ENCODE measurements around the gene CD101.

The CD101 gene, protein sequence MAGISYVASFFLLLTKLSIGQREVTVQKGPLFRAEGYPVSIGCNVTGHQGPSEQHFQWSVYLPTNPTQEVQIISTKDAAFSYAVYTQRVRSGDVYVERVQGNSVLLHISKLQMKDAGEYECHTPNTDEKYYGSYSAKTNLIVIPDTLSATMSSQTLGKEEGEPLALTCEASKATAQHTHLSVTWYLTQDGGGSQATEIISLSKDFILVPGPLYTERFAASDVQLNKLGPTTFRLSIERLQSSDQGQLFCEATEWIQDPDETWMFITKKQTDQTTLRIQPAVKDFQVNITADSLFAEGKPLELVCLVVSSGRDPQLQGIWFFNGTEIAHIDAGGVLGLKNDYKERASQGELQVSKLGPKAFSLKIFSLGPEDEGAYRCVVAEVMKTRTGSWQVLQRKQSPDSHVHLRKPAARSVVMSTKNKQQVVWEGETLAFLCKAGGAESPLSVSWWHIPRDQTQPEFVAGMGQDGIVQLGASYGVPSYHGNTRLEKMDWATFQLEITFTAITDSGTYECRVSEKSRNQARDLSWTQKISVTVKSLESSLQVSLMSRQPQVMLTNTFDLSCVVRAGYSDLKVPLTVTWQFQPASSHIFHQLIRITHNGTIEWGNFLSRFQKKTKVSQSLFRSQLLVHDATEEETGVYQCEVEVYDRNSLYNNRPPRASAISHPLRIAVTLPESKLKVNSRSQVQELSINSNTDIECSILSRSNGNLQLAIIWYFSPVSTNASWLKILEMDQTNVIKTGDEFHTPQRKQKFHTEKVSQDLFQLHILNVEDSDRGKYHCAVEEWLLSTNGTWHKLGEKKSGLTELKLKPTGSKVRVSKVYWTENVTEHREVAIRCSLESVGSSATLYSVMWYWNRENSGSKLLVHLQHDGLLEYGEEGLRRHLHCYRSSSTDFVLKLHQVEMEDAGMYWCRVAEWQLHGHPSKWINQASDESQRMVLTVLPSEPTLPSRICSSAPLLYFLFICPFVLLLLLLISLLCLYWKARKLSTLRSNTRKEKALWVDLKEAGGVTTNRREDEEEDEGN

DNA sequence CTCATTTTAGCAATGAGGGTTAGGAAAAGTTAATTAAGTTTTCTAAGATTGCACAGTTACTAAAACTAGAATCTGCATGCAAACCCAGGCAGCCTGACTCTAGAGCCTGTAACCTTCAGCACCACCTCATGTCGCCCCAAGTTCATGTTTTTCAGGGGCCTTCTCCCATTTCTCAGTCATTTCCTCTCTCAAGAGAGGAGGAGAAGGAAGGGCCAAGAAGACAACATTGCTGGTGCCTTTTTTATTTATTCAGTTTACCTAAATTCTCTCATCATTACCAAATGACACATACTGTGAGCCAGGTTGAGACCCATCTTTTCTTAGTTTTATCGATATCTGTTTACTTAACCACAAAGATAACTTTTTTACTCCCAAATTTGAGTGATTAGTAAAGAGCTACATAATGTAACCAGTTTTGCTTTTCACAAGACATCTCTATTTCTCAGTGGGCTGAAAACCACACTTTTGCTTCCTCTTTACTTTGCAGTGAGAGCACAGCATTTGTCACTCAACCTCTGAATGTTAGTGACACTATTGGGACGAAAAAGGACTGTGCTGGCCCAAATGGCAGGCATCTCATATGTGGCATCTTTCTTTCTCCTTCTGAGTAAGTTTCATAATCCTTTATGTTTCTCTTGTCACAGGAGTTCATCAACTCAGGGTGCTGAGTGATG is at the start of gene CD101:
TSS of gene CD101 (plus strand) at position 507 of the 674 bp plus-strand sequence. CDS start at position 565, 58 bp downstream.
- peak within 1 kb of the TSS; percentile 37 for H3K4me3 Mint-ChIP-seq

DNA sequence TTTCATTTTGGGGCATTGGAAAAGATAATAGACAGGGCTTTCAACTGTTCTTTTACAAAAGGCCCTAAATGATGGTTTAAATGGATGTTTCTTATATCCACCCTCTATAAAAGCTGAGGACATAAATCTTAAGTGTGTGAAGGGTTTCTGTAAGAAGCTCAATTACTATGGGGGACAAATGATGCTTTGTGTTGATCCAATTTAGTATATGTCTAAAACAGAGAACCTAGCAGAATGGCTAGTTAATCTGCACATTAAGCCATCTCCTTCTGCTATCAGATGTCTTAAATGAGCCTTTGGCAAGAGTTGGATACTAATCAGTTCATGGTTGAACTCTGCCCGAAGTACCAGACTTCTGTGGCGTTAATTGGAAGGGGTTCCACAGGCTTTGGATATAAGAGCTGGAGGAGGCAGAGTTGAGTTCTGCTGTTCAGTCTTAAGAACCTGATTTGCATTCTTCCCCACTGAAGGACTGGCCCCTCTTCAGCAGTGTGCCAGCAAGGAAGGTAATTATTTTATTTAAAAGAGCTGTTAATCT is 48.8 kb upstream of the CD101 start:
- Mint-ChIP-seq H3K9me3 (no peaks in the 10 kb centered on the region), H3K4me1 (ENCODE audit: low read depth) (no peaks in the 10 kb centered on the region), H3K36me3 (ENCODE audit: low read depth) (no peaks in the 10 kb centered on the region), H3K27me3 (ENCODE audit: low read depth) (no peaks in the 10 kb centered on the region), H3K27ac (no peak overlapping the region), H3K4me3 (no peak overlapping the region)
- no peak for DNase-seq (ENCODE audit: low spot score)

More for the DNA sequence above, at the start of gene CD101:
- Mint-ChIP-seq H3K4me1 (ENCODE audit: low read depth) (peaks cover 34% of the 10 kb centered on the region), H3K27ac (peak within 1 kb of the TSS; percentile 78), H3K27me3 (ENCODE audit: low read depth) (peaks cover 4% of the 10 kb centered on the region), H3K9me3 (peaks cover 3% of the 10 kb centered on the region), H3K36me3 (ENCODE audit: low read depth) (peaks cover 2% of the 10 kb centered on the region)
- peak; percentile 56 for DNase-seq (ENCODE audit: low spot score)

DNA sequence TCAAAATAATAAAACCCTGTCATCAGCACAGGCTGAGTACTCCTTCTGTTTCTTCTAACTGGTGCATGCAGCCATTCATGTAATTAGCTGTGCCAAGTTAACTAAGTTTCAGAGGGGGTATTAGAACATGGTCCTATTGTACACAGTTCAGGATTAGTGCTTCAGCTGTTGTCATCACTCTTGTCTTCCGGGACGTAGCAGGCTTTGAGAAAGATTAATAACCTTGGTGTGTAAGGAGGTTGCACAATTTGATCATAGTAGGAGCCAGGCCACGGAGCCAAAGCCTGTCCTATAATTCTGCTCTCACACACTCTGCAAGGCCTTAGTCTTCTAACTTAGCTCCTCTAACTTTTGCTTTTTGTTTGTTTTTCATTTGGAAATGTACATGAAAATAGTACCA is 47.1 kb upstream of the CD101 start:
- H3K4me3 Mint-ChIP-seq: no peak overlapping the region
- H3K27me3 Mint-ChIP-seq (ENCODE audit: low read depth): no peaks in the 10 kb centered on the region
- H3K4me1 Mint-ChIP-seq (ENCODE audit: low read depth): no peaks in the 10 kb centered on the region
- no peak for DNase-seq (ENCODE audit: low spot score)
- H3K36me3 Mint-ChIP-seq (ENCODE audit: low read depth): no peaks in the 10 kb centered on the region
- no peak overlapping the region for H3K27ac Mint-ChIP-seq
- no peaks in the 10 kb centered on the region for H3K9me3 Mint-ChIP-seq

DNA sequence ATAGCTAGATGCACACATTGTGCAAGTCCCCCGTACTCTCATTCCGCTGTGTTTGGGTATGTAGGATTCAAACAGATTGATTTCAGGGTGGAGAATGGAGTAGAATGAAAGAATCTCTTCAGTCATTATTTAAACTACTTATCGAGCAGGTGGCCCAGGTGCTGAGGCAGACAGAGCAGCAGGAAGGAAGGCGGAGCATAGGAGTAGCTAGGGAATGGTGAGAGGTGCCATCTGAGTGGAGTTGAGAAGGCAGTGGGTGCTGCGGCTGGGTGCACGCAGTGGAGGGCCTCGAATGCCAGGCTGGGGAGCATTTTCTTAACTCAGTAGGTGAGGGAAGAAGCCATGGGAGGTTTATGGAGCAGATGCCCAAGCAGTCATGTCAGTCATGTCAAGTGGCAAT is 45.2 kb upstream of the CD101 start:
- H3K4me3 Mint-ChIP-seq: no peak overlapping the region

DNA sequence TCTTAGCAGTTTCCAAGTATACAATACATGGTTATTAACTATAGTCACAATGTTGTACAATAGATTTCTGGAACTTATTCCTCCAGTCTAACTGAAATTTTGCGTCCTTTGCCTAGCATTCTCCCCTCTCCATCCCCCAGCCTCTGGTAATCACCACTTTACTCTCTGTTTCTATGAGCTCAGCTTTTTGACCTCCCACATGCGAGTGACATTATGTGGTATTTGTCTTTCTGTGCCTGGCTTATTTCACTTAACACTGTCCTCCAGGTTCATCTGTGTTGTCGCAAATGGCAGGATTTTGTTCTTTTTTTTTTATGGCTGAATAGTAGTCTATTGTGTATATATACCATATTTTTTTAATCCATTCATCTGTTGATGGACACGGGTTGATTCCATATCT is 43.9 kb upstream of the CD101 start:
- H3K36me3 Mint-ChIP-seq (ENCODE audit: low read depth): no peaks in the 10 kb centered on the region
- H3K9me3 Mint-ChIP-seq: no peaks in the 10 kb centered on the region
- no peak overlapping the region for H3K27ac Mint-ChIP-seq

More for the DNA sequence above, 45.2 kb upstream of the CD101 start:
- Mint-ChIP-seq H3K27ac (no peak overlapping the region), H3K9me3 (no peaks in the 10 kb centered on the region), H3K27me3 (ENCODE audit: low read depth) (no peaks in the 10 kb centered on the region), H3K36me3 (ENCODE audit: low read depth) (no peaks in the 10 kb centered on the region), H3K4me1 (ENCODE audit: low read depth) (no peaks in the 10 kb centered on the region)
- DNase-seq (ENCODE audit: low spot score): no peak

DNA sequence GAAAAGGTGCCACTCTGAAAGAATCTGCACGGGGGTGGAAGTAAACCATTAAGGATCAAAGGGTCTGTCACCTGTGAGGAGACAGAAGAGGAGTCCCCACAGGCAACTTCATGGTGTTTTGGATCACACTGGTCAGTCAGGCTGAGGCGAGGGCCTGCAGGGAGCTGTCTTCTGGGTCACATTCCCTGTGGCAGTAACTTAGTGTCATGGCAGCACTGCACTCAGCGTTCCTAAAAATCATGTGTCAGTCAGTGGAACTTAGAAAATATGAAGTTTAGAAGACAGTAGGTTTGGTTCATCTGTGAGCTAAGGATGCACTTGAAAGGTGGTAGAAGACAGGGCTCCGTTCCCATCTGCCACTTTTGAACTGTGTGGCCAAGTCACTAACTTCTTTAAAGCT is 43.5 kb upstream of the CD101 start:
- Mint-ChIP-seq H3K4me3 (no peak overlapping the region), H3K9me3 (no peaks in the 10 kb centered on the region), H3K36me3 (ENCODE audit: low read depth) (no peaks in the 10 kb centered on the region), H3K27me3 (ENCODE audit: low read depth) (no peaks in the 10 kb centered on the region), H3K4me1 (ENCODE audit: low read depth) (no peaks in the 10 kb centered on the region), H3K27ac (no peak overlapping the region)
- no peak for DNase-seq (ENCODE audit: low spot score)

More for the DNA sequence above, 43.9 kb upstream of the CD101 start:
- no peak overlapping the region for H3K4me3 Mint-ChIP-seq
- no peak for DNase-seq (ENCODE audit: low spot score)
- no peaks in the 10 kb centered on the region for H3K4me1 Mint-ChIP-seq (ENCODE audit: low read depth)
- H3K27me3 Mint-ChIP-seq (ENCODE audit: low read depth): no peaks in the 10 kb centered on the region

DNA sequence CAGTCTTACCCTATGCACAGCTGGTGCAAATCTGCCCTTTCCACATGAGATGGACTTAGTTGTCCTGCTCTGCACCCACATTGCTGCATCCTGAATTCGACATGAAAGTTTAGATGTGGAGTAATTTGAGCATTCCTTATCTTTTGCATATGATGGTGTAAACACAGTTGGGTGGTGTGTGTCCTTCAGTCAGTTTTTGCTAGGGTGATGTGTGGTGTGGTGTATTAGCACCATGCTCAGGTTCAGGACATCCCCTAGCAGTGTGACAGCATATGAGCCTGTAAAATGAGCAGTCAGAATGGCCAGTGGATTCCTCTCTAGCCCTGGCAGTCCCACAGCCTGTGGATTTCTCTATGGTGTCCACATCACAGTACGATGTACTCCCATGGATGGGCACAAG is 42.6 kb upstream of the CD101 start:
- no peak for DNase-seq (ENCODE audit: low spot score)
- H3K4me3 Mint-ChIP-seq: no peak overlapping the region

DNA sequence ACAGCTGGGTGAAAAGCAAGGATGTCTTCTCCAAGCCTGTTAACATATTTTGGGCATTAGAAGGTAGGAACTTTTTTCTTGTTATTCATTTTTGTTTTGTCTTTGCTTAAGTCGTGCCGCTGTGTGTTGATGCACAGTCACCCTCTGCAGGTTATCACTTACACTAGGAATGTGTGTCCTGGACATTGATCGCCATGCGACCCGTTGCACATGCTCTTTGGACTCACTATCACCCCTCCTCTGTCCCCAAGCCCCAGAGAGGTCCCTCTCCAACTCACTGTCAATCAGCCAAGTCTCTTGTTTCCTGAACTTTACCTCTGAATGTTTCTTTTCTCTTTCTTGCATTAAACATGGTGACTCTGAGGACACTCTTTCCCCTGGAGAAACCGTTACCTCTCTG is 40.0 kb upstream of the CD101 start:
- H3K4me3 Mint-ChIP-seq: no peak overlapping the region
- no peak overlapping the region for H3K27ac Mint-ChIP-seq
- no peaks in the 10 kb centered on the region for H3K27me3 Mint-ChIP-seq (ENCODE audit: low read depth)
- H3K9me3 Mint-ChIP-seq: no peaks in the 10 kb centered on the region
- no peaks in the 10 kb centered on the region for H3K36me3 Mint-ChIP-seq (ENCODE audit: low read depth)
- no peaks in the 10 kb centered on the region for H3K4me1 Mint-ChIP-seq (ENCODE audit: low read depth)
- no peak for DNase-seq (ENCODE audit: low spot score)

More for the DNA sequence above, 42.6 kb upstream of the CD101 start:
- Mint-ChIP-seq H3K9me3 (no peaks in the 10 kb centered on the region), H3K4me1 (ENCODE audit: low read depth) (no peaks in the 10 kb centered on the region), H3K27ac (no peak overlapping the region), H3K27me3 (ENCODE audit: low read depth) (no peaks in the 10 kb centered on the region), H3K36me3 (ENCODE audit: low read depth) (no peaks in the 10 kb centered on the region)

DNA sequence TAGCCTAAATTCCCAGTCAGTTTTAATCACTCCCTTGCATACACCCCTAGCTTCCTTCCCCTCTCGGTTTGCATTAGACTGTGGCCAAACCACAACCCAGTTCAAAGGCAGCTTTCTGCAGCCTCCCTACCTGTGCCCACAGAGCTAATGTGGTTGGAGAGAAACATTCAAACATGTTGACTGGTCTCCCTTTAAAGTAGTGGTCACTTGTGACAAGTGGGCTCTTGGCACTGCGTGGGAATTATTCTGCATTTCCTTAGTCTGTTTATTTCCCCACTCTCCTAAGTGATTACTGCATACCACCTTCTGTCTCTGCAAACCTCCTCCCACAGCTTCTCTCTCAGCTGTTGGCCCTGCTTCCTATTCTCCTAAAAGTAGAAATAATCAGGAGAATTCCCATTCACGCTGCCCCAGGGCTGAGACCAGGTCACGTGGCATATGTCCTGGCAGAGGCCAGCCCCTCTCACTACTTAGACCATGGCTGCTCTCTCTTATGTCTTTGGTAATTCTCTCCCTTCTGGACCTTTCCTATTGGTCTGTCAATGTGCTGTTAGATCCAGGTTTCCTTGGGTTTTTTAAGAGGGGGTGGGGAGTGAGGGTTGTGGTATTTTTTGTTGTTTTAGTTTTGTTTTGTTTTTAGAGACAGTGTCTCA is 38.4 kb upstream of the CD101 start:
- Mint-ChIP-seq H3K27me3 (ENCODE audit: low read depth) (no peaks in the 10 kb centered on the region), H3K4me3 (no peak overlapping the region), H3K4me1 (ENCODE audit: low read depth) (no peaks in the 10 kb centered on the region), H3K36me3 (ENCODE audit: low read depth) (no peaks in the 10 kb centered on the region), H3K9me3 (no peaks in the 10 kb centered on the region), H3K27ac (no peak overlapping the region)
- no peak for DNase-seq (ENCODE audit: low spot score)

DNA sequence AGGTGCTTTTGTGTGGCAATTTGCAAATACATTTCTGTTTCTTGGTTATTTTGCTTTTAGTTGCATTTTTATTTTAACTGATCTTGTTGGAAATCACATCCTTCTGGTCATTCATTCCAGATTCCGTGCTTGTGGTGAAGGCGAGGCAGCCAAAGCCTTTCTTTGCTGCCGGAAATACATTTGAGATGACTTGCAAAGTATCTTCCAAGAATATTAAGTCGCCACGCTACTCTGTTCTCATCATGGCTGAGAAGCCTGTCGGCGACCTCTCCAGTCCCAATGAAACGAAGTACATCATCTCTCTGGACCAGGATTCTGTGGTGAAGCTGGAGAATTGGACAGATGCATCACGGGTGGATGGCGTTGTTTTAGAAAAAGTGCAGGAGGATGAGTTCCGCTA is 34.8 kb upstream of the CD101 start:
- Mint-ChIP-seq H3K4me1 (ENCODE audit: low read depth) (no peaks in the 10 kb centered on the region), H3K9me3 (no peaks in the 10 kb centered on the region), H3K27me3 (ENCODE audit: low read depth) (no peaks in the 10 kb centered on the region), H3K4me3 (no peak overlapping the region), H3K36me3 (ENCODE audit: low read depth) (peaks cover 2% of the 10 kb centered on the region), H3K27ac (no peak overlapping the region)
- no peak for DNase-seq (ENCODE audit: low spot score)

DNA sequence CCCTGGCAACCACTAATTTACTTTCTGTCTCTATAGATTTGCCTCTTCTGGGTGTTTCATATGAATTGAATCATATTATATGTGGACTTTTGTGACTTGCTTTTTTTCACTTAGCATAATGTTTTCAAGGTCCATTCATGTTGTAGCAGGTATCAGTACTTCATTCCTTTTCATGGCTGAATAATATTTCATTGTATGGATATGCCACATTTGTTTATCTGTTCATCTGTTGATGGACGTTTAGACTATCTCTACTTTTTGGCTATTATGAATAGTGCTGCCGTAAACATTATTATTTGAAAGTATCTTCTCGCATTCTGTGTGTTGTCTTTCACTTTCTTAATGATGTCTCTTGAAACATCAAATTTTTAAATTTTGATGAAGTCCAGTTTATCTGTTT is 32.8 kb upstream of the CD101 start:
- Mint-ChIP-seq H3K9me3 (no peaks in the 10 kb centered on the region), H3K36me3 (ENCODE audit: low read depth) (peaks cover 2% of the 10 kb centered on the region), H3K27me3 (ENCODE audit: low read depth) (no peaks in the 10 kb centered on the region), H3K4me3 (no peak overlapping the region), H3K4me1 (ENCODE audit: low read depth) (no peaks in the 10 kb centered on the region), H3K27ac (no peak overlapping the region)
- no peak for DNase-seq (ENCODE audit: low spot score)

DNA sequence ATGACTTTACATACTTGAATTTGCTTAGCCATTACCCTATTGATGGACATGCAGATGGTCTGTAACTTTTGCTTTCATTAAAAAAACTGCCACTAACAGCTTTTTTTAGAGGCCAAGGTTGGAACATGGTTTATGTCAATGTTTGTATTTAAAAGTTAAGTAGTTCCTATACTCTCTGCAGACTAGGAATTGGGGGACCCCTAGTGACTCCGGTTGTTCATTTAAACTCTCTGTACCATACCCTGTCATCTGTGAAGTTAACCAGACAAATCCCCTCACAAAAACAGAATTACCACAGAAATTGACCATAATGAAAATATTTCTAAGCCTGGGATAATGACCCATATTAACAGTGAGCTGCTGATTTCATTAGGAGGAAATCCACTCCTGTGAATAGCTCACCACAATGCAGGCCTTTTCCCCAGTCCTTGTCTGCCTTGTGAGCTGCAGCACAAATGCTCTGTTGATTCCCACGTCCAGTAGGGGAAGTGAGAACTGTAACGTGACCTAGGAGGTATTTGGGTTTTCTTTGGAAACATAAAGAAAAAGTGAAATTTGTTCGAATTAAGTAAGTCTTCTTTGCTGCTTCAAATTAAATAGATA is 30.2 kb upstream of the CD101 start:
- Mint-ChIP-seq H3K27ac (no peak overlapping the region), H3K9me3 (no peaks in the 10 kb centered on the region), H3K4me1 (ENCODE audit: low read depth) (no peaks in the 10 kb centered on the region), H3K4me3 (no peak overlapping the region), H3K36me3 (ENCODE audit: low read depth) (peaks cover 2% of the 10 kb centered on the region), H3K27me3 (ENCODE audit: low read depth) (peaks cover 2% of the 10 kb centered on the region)
- DNase-seq (ENCODE audit: low spot score): no peak

All from T-helper 2 cell treated with Interferon-gamma antibody and Interleukin-4, amounts not matched to agents 5 μg/mL and 100 μg/mL, for 36 hours (primary cell).